ENCODE results near the gene AKR7A2. TPM values are rescaled to one million over a fixed set of nuclear protein-coding genes. Genes with fewer than 3 reads are reported as not detected.
"Not testable (repeated sequence)": the region's sequence is repeated elsewhere in the genome, so short reads cannot be mapped to it uniquely, and the experiment has no call there.

Gene AKR7A2
- total RNA-seq, 1 donor from 2014 or later: 30.3 TPM

DNA sequence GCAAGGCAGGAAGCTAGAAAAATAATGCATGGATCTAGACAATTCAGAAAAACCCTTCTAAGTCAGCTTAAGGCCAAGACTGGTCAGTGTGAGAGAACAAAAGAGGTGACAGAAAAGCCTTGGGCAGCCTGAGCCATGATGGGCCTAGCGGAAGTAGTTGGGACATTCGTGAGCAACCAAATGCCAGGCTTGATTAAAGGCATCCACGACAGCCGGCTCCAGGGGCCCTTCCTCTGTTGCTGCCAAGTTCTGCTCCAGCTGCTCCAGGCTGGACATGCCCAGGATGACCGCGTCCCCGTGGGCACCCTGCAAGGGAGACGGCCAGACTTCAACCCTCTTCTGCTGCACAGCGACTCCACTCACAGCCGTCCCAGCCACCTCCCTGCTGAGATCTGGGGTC is 7.9 kb downstream of the AKR7A2 start:
- H3K36me3 ChIP-seq (ENCODE audit: insufficient read depth, low read length): peaks cover 32% of the 10 kb centered on the region
- not testable (repeated sequence) for H3K4me1 ChIP-seq (ENCODE audit: insufficient read depth, low read length); H3K27me3 ChIP-seq (ENCODE audit: insufficient read depth, low read length); FAIRE-seq; H3K4me3 ChIP-seq (ENCODE audit: insufficient read depth, low read depth, low read length); H3K27ac Mint-ChIP-seq (ENCODE audit: unreplicated experiment); H3K27me3 Mint-ChIP-seq (ENCODE audit: low read depth, unreplicated experiment); H3K4me1 Mint-ChIP-seq (ENCODE audit: low read depth, unreplicated experiment); H2AFZ ChIP-seq (ENCODE audit: low read depth, low read length); H3K27ac ChIP-seq (ENCODE audit: low read depth, low read length); H3K4me2 ChIP-seq (ENCODE audit: low read length); H3K4me3 Mint-ChIP-seq (ENCODE audit: unreplicated experiment); H3K9ac ChIP-seq (ENCODE audit: low read length); DNase-seq (ENCODE audit: low read depth); H3K9me3 Mint-ChIP-seq (ENCODE audit: unreplicated experiment); H3K79me2 ChIP-seq (ENCODE audit: insufficient read depth, low read length); H3K9me3 ChIP-seq (ENCODE audit: insufficient read depth, low read depth, low read length)
- H3K36me3 Mint-ChIP-seq (ENCODE audit: low read depth, unreplicated experiment): peaks cover 22% of the 10 kb centered on the region
- peaks cover 14% of the 10 kb centered on the region for H4K20me1 ChIP-seq (ENCODE audit: insufficient read depth, low read length)

DNA sequence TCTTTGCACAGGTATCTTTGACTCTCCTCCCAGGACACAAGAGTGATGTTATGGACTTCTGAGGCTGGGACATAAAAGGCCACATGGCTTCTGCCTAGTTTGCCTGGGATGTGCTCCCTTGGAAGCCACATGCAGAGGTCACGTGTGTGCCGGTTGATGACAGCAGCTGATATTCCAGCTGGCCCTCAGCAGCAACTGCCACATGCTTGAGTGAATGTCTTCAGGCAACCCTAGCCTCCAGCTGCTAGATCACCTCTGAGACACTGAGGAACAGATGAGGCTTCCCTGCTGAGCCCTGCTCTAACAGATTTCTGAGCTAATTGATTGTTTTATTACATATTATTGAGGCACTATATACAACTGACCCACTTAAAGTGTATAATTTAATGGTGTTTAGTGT is 11.7 kb downstream of the AKR7A2 start:
- no peak overlapping the region for H3K4me3 Mint-ChIP-seq (ENCODE audit: unreplicated experiment)
- H3K36me3 ChIP-seq (ENCODE audit: insufficient read depth, low read length): peaks cover 21% of the 10 kb centered on the region
- peaks cover 3% of the 10 kb centered on the region for H3K4me1 Mint-ChIP-seq (ENCODE audit: low read depth, unreplicated experiment)
- peaks cover 30% of the 10 kb centered on the region for H3K36me3 Mint-ChIP-seq (ENCODE audit: low read depth, unreplicated experiment)
- H4K20me1 ChIP-seq (ENCODE audit: insufficient read depth, low read length): no peaks in the 10 kb centered on the region
- peaks cover 13% of the 10 kb centered on the region for H3K9me3 Mint-ChIP-seq (ENCODE audit: unreplicated experiment)
- H3K9me3 ChIP-seq (ENCODE audit: insufficient read depth, low read depth, low read length): peaks cover 2% of the 10 kb centered on the region
- no peak overlapping the region for H3K4me3 ChIP-seq (ENCODE audit: insufficient read depth, low read depth, low read length)
- H3K4me1 ChIP-seq (ENCODE audit: insufficient read depth, low read length): no peaks in the 10 kb centered on the region
- H3K27ac ChIP-seq (ENCODE audit: low read depth, low read length): no peak overlapping the region
- H3K27me3 ChIP-seq (ENCODE audit: insufficient read depth, low read length): no peaks in the 10 kb centered on the region
- H3K27ac Mint-ChIP-seq (ENCODE audit: unreplicated experiment): no peak overlapping the region
- FAIRE-seq: no peak
- H3K4me2 ChIP-seq (ENCODE audit: low read length): no peak overlapping the region
- H3K27me3 Mint-ChIP-seq (ENCODE audit: low read depth, unreplicated experiment): no peaks in the 10 kb centered on the region
- DNase-seq (ENCODE audit: low read depth): no peak
- H2AFZ ChIP-seq (ENCODE audit: low read depth, low read length): no peak overlapping the region
- no peak overlapping the region for H3K9ac ChIP-seq (ENCODE audit: low read length)
- TF ChIP-seq, protein P1, sequence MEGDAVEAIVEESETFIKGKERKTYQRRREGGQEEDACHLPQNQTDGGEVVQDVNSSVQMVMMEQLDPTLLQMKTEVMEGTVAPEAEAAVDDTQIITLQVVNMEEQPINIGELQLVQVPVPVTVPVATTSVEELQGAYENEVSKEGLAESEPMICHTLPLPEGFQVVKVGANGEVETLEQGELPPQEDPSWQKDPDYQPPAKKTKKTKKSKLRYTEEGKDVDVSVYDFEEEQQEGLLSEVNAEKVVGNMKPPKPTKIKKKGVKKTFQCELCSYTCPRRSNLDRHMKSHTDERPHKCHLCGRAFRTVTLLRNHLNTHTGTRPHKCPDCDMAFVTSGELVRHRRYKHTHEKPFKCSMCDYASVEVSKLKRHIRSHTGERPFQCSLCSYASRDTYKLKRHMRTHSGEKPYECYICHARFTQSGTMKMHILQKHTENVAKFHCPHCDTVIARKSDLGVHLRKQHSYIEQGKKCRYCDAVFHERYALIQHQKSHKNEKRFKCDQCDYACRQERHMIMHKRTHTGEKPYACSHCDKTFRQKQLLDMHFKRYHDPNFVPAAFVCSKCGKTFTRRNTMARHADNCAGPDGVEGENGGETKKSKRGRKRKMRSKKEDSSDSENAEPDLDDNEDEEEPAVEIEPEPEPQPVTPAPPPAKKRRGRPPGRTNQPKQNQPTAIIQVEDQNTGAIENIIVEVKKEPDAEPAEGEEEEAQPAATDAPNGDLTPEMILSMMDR (IDR thresholded peaks at IDR 0.05; ENCODE audit: insufficient read depth, low read depth, low read length): no peak
- no peak for TF ChIP-seq EZH2 (IDR thresholded peaks at IDR 0.05; ENCODE audit: insufficient read depth, low read length)
- H3K79me2 ChIP-seq (ENCODE audit: insufficient read depth, low read length): no peaks in the 10 kb centered on the region

DNA sequence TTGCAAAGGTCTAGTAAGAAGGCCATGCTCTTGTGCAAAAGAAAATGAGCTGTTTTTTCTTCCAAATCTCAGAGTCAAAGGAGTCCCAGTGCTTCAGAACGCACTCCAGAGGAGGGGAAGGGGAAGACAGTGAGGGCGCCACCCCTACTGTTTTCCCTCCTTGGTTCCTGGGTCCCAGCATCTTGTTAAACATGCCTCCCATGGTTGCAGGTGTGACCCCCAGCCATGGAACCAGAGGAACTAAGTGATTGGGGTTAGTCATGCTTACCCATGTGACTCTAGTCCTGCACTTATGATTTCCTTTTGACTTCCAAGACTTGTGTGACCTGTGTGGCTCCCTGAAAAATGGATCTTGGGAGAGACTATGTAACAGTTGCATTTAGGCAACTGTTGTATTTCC is 17.3 kb downstream of the AKR7A2 start:
- Mint-ChIP-seq H3K27me3 (ENCODE audit: low read depth, unreplicated experiment) (peaks cover 2% of the 10 kb centered on the region), H3K36me3 (ENCODE audit: low read depth, unreplicated experiment) (peaks cover 33% of the 10 kb centered on the region), H3K4me3 (ENCODE audit: unreplicated experiment) (no peak overlapping the region), H3K27ac (ENCODE audit: unreplicated experiment) (no peak overlapping the region), H3K4me1 (ENCODE audit: low read depth, unreplicated experiment) (peaks cover 3% of the 10 kb centered on the region), H3K9me3 (ENCODE audit: unreplicated experiment) (peaks cover 24% of the 10 kb centered on the region)
- no peaks in the 10 kb centered on the region for H3K36me3 ChIP-seq (ENCODE audit: insufficient read depth, low read length)
- no peaks in the 10 kb centered on the region for H3K27me3 ChIP-seq (ENCODE audit: insufficient read depth, low read length)
- no peaks in the 10 kb centered on the region for H3K4me1 ChIP-seq (ENCODE audit: insufficient read depth, low read length)
- H3K79me2 ChIP-seq (ENCODE audit: insufficient read depth, low read length): no peaks in the 10 kb centered on the region
- FAIRE-seq: no peak
- no peak for DNase-seq (ENCODE audit: low read depth)
- H2AFZ ChIP-seq (ENCODE audit: low read depth, low read length): no peak overlapping the region
- H3K9ac ChIP-seq (ENCODE audit: low read length): no peak overlapping the region
- no peak overlapping the region for H3K4me2 ChIP-seq (ENCODE audit: low read length)
- H4K20me1 ChIP-seq (ENCODE audit: insufficient read depth, low read length): no peaks in the 10 kb centered on the region
- peaks cover 11% of the 10 kb centered on the region for H3K9me3 ChIP-seq (ENCODE audit: insufficient read depth, low read depth, low read length)
- no peak for TF ChIP-seq EZH2 (IDR thresholded peaks at IDR 0.05; ENCODE audit: insufficient read depth, low read length)
- TF ChIP-seq, protein P1 (IDR thresholded peaks at IDR 0.05; ENCODE audit: insufficient read depth, low read depth, low read length): no peak
- no peak overlapping the region for H3K4me3 ChIP-seq (ENCODE audit: insufficient read depth, low read depth, low read length)
- H3K27ac ChIP-seq (ENCODE audit: low read depth, low read length): no peak overlapping the region
